Activated naive CD8-positive, alpha-beta T cell treated with anti-CD3 and anti-CD28 coated beads, Interleukin-2, amount 10 ng/mL, durations not matched to agents 7 days and 5 days (primary cell): ENCODE measurements around the gene TCERG1L. TPM values are rescaled to one million over a fixed set of nuclear protein-coding genes. Genes with fewer than 3 reads are reported as not detected.

Experiments
- ATAC-seq: fragments of 150-1000 bp; cut with Tn5 transposase; one replicate; pipeline ENCODE4 v1.10.0; 2021; ENCODE audit warnings: low read depth, moderate library complexity
- POLR2A ChIA-PET: fragments of 350-600 bp; sonication (Branson Sonifier 250); formaldehyde crosslinking; loops from one replicate; lab custom pipeline; 2021; ENCODE audit warnings: antibody characterized with exemption; lab: Charles Lee
- DNase-seq: peaks from one replicate; pipeline ENCODE4 v3.0.0; 2021
- H3K27ac Mint-ChIP-seq: one replicate; pipeline ENCODE4 v1.8.0; 2022; ENCODE audit warnings: mild to moderate bottlenecking, mixed read lengths
- H3K27me3 Mint-ChIP-seq: one replicate; pipeline ENCODE4 v1.8.0; 2022; ENCODE audit warnings: mild to moderate bottlenecking, moderate library complexity, mixed read lengths
- H3K36me3 Mint-ChIP-seq: one replicate; pipeline ENCODE4 v1.8.0; 2021; ENCODE audit warnings: mild to moderate bottlenecking, mixed read lengths
- H3K4me1 Mint-ChIP-seq: one replicate; pipeline ENCODE4 v1.8.0; 2021; ENCODE audit warnings: mixed read lengths
- H3K4me3 Mint-ChIP-seq: one replicate; pipeline ENCODE4 v1.8.0; 2022; ENCODE audit warnings: mild to moderate bottlenecking, moderate library complexity, mixed read lengths
- H3K9me3 Mint-ChIP-seq: one replicate; pipeline ENCODE4 v1.8.0; 2021; ENCODE audit warnings: mixed read lengths
- total RNA-seq, 2 experiments: library from RNA; stranded (reverse); gene quantifications; one replicate each; pipeline ENCODE4 v1.2.3, GENCODE V29; 2021

The TCERG1L gene
- total RNA-seq, 2 experiments from 2014 or later = 0.20 to 0.36 TPM

GRCh38 chr10:131126321-131127137, 185.0 kb downstream of the TCERG1L start:
- H3K27ac Mint-ChIP-seq = no peak overlapping the region
- no peaks in the 10 kb centered on the region for H3K27me3 Mint-ChIP-seq
- DNase-seq (no peak), ATAC-seq (no peak)
- POLR2A ChIA-PET = no interaction called here
- H3K9me3 Mint-ChIP-seq = peaks cover 3% of the 10 kb centered on the region
- no peak overlapping the region for H3K4me3 Mint-ChIP-seq
- H3K4me1 Mint-ChIP-seq = no peaks in the 10 kb centered on the region
- H3K36me3 Mint-ChIP-seq = no peaks in the 10 kb centered on the region

- no peaks in the 10 kb centered on the region for H3K27me3 Mint-ChIP-seq
- POLR2A ChIA-PET = no interaction called here
- H3K4me1 Mint-ChIP-seq = no peaks in the 10 kb centered on the region
- H3K4me3 Mint-ChIP-seq = no peak overlapping the region
- no peak for DNase-seq
- no peak for ATAC-seq
- H3K27ac Mint-ChIP-seq = no peak overlapping the region
- no peaks in the 10 kb centered on the region for H3K36me3 Mint-ChIP-seq
- peaks cover 3% of the 10 kb centered on the region for H3K9me3 Mint-ChIP-seq
Measured at GRCh38 chr10:131125511-131126225, 185.9 kb downstream of the TCERG1L start.

- POLR2A ChIA-PET = no interaction called here
- Mint-ChIP-seq H3K36me3 (no peaks in the 10 kb centered on the region), H3K9me3 (peaks cover 3% of the 10 kb centered on the region), H3K27me3 (no peaks in the 10 kb centered on the region), H3K4me3 (no peak overlapping the region), H3K4me1 (no peaks in the 10 kb centered on the region), H3K27ac (no peak overlapping the region)
- ATAC-seq = no peak
- no peak for DNase-seq
Measured at GRCh38 chr10:131124945-131125344, 186.6 kb downstream of the TCERG1L start.

- no peak for ATAC-seq
- H3K9me3 Mint-ChIP-seq = peaks cover 3% of the 10 kb centered on the region
Measured at GRCh38 chr10:131123496-131123895, 188.0 kb downstream of the TCERG1L start.

GRCh38 chr10:131121511-131122035, 189.9 kb downstream of the TCERG1L start:
- Mint-ChIP-seq H3K9me3 (peaks cover 3% of the 10 kb centered on the region), H3K4me1 (no peaks in the 10 kb centered on the region), H3K27me3 (no peaks in the 10 kb centered on the region), H3K4me3 (no peak overlapping the region), H3K27ac (no peak overlapping the region), H3K36me3 (no peaks in the 10 kb centered on the region)
- DNase-seq = no peak
- POLR2A ChIA-PET = no interaction called here
- ATAC-seq = no peak

More at GRCh38 chr10:131123496-131123895, 188.0 kb downstream of the TCERG1L start:
- no peak for DNase-seq
- Mint-ChIP-seq H3K27ac (no peak overlapping the region), H3K27me3 (no peaks in the 10 kb centered on the region), H3K4me1 (no peaks in the 10 kb centered on the region), H3K4me3 (no peak overlapping the region), H3K36me3 (no peaks in the 10 kb centered on the region)
- POLR2A ChIA-PET = no interaction called here

GRCh38 chr10:131119626-131120355, 191.7 kb downstream of the TCERG1L start:
- H3K27me3 Mint-ChIP-seq = no peaks in the 10 kb centered on the region
- H3K4me3 Mint-ChIP-seq = no peak overlapping the region
- DNase-seq (no peak), ATAC-seq (no peak)
- no peaks in the 10 kb centered on the region for H3K4me1 Mint-ChIP-seq
- H3K36me3 Mint-ChIP-seq = no peaks in the 10 kb centered on the region
- peaks cover 3% of the 10 kb centered on the region for H3K9me3 Mint-ChIP-seq
- POLR2A ChIA-PET = no interaction called here
- H3K27ac Mint-ChIP-seq = no peak overlapping the region

- ATAC-seq (no peak), DNase-seq (no peak)
- POLR2A ChIA-PET = no interaction called here
- Mint-ChIP-seq H3K27ac (no peak overlapping the region), H3K4me1 (no peaks in the 10 kb centered on the region), H3K4me3 (no peak overlapping the region), H3K9me3 (peaks cover 3% of the 10 kb centered on the region), H3K36me3 (no peaks in the 10 kb centered on the region), H3K27me3 (no peaks in the 10 kb centered on the region)
Measured at GRCh38 chr10:131117416-131118212, 193.9 kb downstream of the TCERG1L start.

- Mint-ChIP-seq H3K4me3 (no peak overlapping the region), H3K27me3 (no peaks in the 10 kb centered on the region), H3K27ac (no peak overlapping the region), H3K4me1 (no peaks in the 10 kb centered on the region), H3K9me3 (no peaks in the 10 kb centered on the region), H3K36me3 (no peaks in the 10 kb centered on the region)
- POLR2A ChIA-PET = no interaction called here
- ATAC-seq = no peak
- DNase-seq = no peak
Measured at GRCh38 chr10:131116991-131117375, 194.5 kb downstream of the TCERG1L start.

GRCh38 chr10:131116216-131116990, 195.1 kb downstream of the TCERG1L start:
- DNase-seq = no peak
- ATAC-seq = no peak
- H3K36me3 Mint-ChIP-seq = no peaks in the 10 kb centered on the region
- no peak overlapping the region for H3K4me3 Mint-ChIP-seq
- H3K9me3 Mint-ChIP-seq = no peaks in the 10 kb centered on the region
- H3K4me1 Mint-ChIP-seq = no peaks in the 10 kb centered on the region
- POLR2A ChIA-PET = no interaction called here
- no peak overlapping the region for H3K27ac Mint-ChIP-seq
- no peaks in the 10 kb centered on the region for H3K27me3 Mint-ChIP-seq

GRCh38 chr10:131115801-131116200, 195.7 kb downstream of the TCERG1L start:
- Mint-ChIP-seq H3K36me3 (no peaks in the 10 kb centered on the region), H3K4me1 (no peaks in the 10 kb centered on the region)
- POLR2A ChIA-PET = no interaction called here

GRCh38 chr10:131115321-131115720, 196.2 kb downstream of the TCERG1L start:
- Mint-ChIP-seq H3K4me1 (no peaks in the 10 kb centered on the region), H3K27ac (no peak overlapping the region), H3K9me3 (no peaks in the 10 kb centered on the region), H3K27me3 (no peaks in the 10 kb centered on the region), H3K36me3 (no peaks in the 10 kb centered on the region), H3K4me3 (no peak overlapping the region)
- POLR2A ChIA-PET = no interaction called here
- DNase-seq (no peak), ATAC-seq (no peak)

More at GRCh38 chr10:131115801-131116200, 195.7 kb downstream of the TCERG1L start:
- H3K9me3 Mint-ChIP-seq = no peaks in the 10 kb centered on the region
- no peaks in the 10 kb centered on the region for H3K27me3 Mint-ChIP-seq
- no peak for DNase-seq
- no peak overlapping the region for H3K4me3 Mint-ChIP-seq
- no peak for ATAC-seq
- H3K27ac Mint-ChIP-seq = no peak overlapping the region

- no peaks in the 10 kb centered on the region for H3K4me1 Mint-ChIP-seq
- H3K27ac Mint-ChIP-seq = no peak overlapping the region
- POLR2A ChIA-PET = no interaction called here
- no peak for ATAC-seq
- no peaks in the 10 kb centered on the region for H3K36me3 Mint-ChIP-seq
- no peaks in the 10 kb centered on the region for H3K9me3 Mint-ChIP-seq
- no peak overlapping the region for H3K4me3 Mint-ChIP-seq
- no peak for DNase-seq
- no peaks in the 10 kb centered on the region for H3K27me3 Mint-ChIP-seq
Measured at GRCh38 chr10:131114846-131115245, 196.7 kb downstream of the TCERG1L start.
